Adrenal gland (tissue), 5 donors: ENCODE measurements around the gene THUMPD2.

ENCODE experiments used
- CTCF ChIP-seq, 6 experiments: fragments of 450-650 bp in 4 of 6; fragments of 200-600 bp in 2 of 6; sonication (generic) in 1 of 6; IDR thresholded peaks; 1 replicate in 5 of 6; 2 replicates in 1 of 6; pipeline versions ENCODE4 v1.5.1 to v1.8.0; 2016 to 2021; ENCODE audit warnings: antibody characterized with exemption in 6 of 6, mild to moderate bottlenecking in 2 of 6, moderate library complexity in 1 of 6
- POLR2A ChIP-seq, 2 donors: fragments of 450-650 bp; IDR thresholded peaks; one replicate each; pipeline ENCODE4 v1.6.1; 2017; ENCODE audit warnings: antibody characterized with exemption in 2 of 2, mild to moderate bottlenecking in 2 of 2, moderate library complexity in 1 of 2
- donor health status: DM: no; HTN: no; CAD: no.

- TF ChIP-seq POLR2A (IDR thresholded peaks at IDR 0.05) = no peak
- no peak for TF ChIP-seq CTCF (IDR thresholded peaks at IDR 0.05)
Observed at GRCh38 chr2:39723497-39723896, 55.6 kb downstream of the THUMPD2 start.
